ENCODE results near the gene SLC44A3.

SLC44A3 gene

GRCh38 chr1:94919241-94920030 is 99.3 kb downstream of the SLC44A3 start (continued):
- TF ChIP-seq PRDM2 (tag by site-specific recombination; IDR thresholded peaks at IDR 0.05; ENCODE audit: borderline replicate concordance) (no peak), ZNF362 (tag by site-specific recombination; IDR thresholded peaks at IDR 0.05) (no peak), ZNF645 (tag by site-specific recombination; IDR thresholded peaks at IDR 0.05) (no peak), ZNF24 (tag by site-specific recombination; IDR thresholded peaks at IDR 0.05) (no peak), ZNF157 (tag by site-specific recombination; IDR thresholded peaks at IDR 0.05) (no peak), ZNF626 (tag by site-specific recombination; IDR thresholded peaks at IDR 0.05) (no peak), ZNF423 (tag by site-specific recombination; IDR thresholded peaks at IDR 0.05) (no peak), ZNF175 (tag by site-specific recombination; IDR thresholded peaks at IDR 0.05) (no peak), ZFHX2 (tag by site-specific recombination; conservative IDR thresholded peaks at IDR 0.05) (peak; percentile 72), GLIS2 (tag by site-specific recombination; IDR thresholded peaks at IDR 0.05) (no peak)

DNA sequence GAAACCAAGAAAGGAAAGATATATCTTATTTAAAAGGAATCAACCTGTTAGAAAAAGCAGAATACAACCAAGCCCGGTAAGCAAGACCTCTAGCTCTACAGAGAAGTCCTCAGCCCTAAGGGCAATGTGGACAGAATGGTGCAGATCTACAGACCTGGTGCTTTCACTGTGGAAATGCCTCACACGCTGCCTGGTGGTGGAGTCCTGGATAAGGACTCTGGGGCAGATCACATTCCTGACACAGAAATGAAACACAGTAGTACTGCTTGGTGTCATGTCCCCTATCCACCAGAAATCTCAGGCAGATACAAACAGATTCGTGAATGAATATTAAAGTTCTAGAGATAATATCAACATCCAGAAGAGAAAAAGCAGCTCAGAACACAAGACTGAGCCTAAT is 99.9 kb downstream of the SLC44A3 start:
- Histone ChIP-seq H3K4me1 (ENCODE audit: control insufficient read depth, insufficient read depth, low read length) (peaks cover 20% of the 10 kb centered on the region), H3K27ac (ENCODE audit: extremely low read depth, low read depth, low read length) (no peak overlapping the region), H3K9me3 (ENCODE audit: control insufficient read depth, insufficient read depth, low read depth, low read length) (no peaks in the 10 kb centered on the region), H3K36me3 (ENCODE audit: control insufficient read depth in 2 of 2, insufficient read depth in 1 of 2, low read length in 2 of 2) (no peaks in the 10 kb centered on the region), H3K4me3 (ENCODE audit: low read depth, low read length) (no peak overlapping the region)
- POLR2A ChIA-PET, result no interaction called here
- CTCF ChIA-PET, result interaction anchor here (0.7 to 1.7 kb wide), 3 partner anchors 66 to 321 kb away, joined by 4 to 6 read pairs (median 4); no protein-coding TSS in a partner anchor
- TF ChIP-seq ZNF600 (tag by site-specific recombination; IDR thresholded peaks at IDR 0.05) (peak; percentile 73), SP7 (tag by site-specific recombination; IDR thresholded peaks at IDR 0.05) (no peak)

- ChIA-PET CTCF (interaction anchor here (1.1 to 1.5 kb wide), 3 partner anchors 12 to 120 kb away, joined by 3 to 5 read pairs (median 4); no protein-coding TSS in a partner anchor), POLR2A (no interaction called here)
- Histone ChIP-seq H3K36me3 (ENCODE audit: control insufficient read depth in 2 of 2, insufficient read depth in 1 of 2, low read length in 2 of 2) (no peaks in the 10 kb centered on the region), H3K27ac (ENCODE audit: extremely low read depth, low read depth, low read length) (no peak overlapping the region), H3K4me1 (ENCODE audit: control insufficient read depth, insufficient read depth, low read length) (peaks cover 20% of the 10 kb centered on the region), H3K4me3 (ENCODE audit: low read depth, low read length) (no peak overlapping the region), H3K9me3 (ENCODE audit: control insufficient read depth, insufficient read depth, low read depth, low read length) (no peaks in the 10 kb centered on the region)
- TF ChIP-seq ZNF121 (tag by site-specific recombination; IDR thresholded peaks at IDR 0.05) (peak; percentile 98), ZNF324 (tag by site-specific recombination; IDR thresholded peaks at IDR 0.05) (no peak), ZNF24 (tag by site-specific recombination; IDR thresholded peaks at IDR 0.05) (no peak), OVOL3 (tag by site-specific recombination; IDR thresholded peaks at IDR 0.05) (no peak), ZNF214 (tag by site-specific recombination; IDR thresholded peaks at IDR 0.05; ENCODE audit: borderline replicate concordance) (no peak), IKZF3 (tag by site-specific recombination; IDR thresholded peaks at IDR 0.05) (0 out of 2 replicates have a peak, but pooled peaks have one; percentile 10)
Measured at GRCh38 chr1:94921977-94922376, 101.8 kb downstream of the SLC44A3 start.
